HepG2 (cell line): ENCODE results near the gene ABCG8. TPM values are rescaled to one million over a fixed set of nuclear protein-coding genes. Genes with fewer than 3 reads are reported as not detected.

Source experiments
- CENPBD1 ChIP-seq: sonication (generic); formaldehyde crosslinking; IDR thresholded peaks from 2 replicates; pipeline ENCODE4 v1.8.0; 2022; ENCODE audit warnings: missing genetic modification reagents, low read depth, mild to moderate bottlenecking, borderline replicate concordance
- HMGA1 ChIP-seq: sonication (generic); formaldehyde crosslinking; conservative IDR thresholded peaks from 2 replicates; pipeline ENCODE4 v1.4.0; 2020; ENCODE audit warnings: missing genetic modification reagents
- ISL2 ChIP-seq: sonication (generic); formaldehyde crosslinking; IDR thresholded peaks from 2 replicates; pipeline ENCODE4 v1.5.0; 2020; ENCODE audit warnings: missing genetic modification reagents
- NFE2L2 ChIP-seq: fragments of 150-350 bp; IDR thresholded peaks from 2 replicates; pipeline ENCODE4 v1.6.1; 2014; ENCODE audit warnings: low read length
- PCBP1 ChIP-seq: fragments of 200-400 bp; formaldehyde crosslinking; IDR thresholded peaks from 2 replicates; pipeline ENCODE4 v1.6.1; 2017; ENCODE audit warnings: mild to moderate bottlenecking, low read depth, low read length, borderline replicate concordance
- XBP1 ChIP-seq: sonication (generic); formaldehyde crosslinking; IDR thresholded peaks from 2 replicates; pipeline ENCODE4 v1.5.0; 2020; ENCODE audit warnings: missing genetic modification reagents
- ZBED4 ChIP-seq: sonication (generic); formaldehyde crosslinking; IDR thresholded peaks from 2 replicates; pipeline ENCODE4 v1.4.0; 2020; ENCODE audit warnings: missing genetic modification reagents, borderline replicate concordance
- ZBTB26 ChIP-seq: IDR thresholded peaks from 2 replicates; pipeline ENCODE4 v1.6.1; 2016; ENCODE audit warnings: missing compliant biosample characterization, missing genetic modification reagents, borderline replicate concordance
- ZNF205 ChIP-seq: IDR thresholded peaks from 2 replicates; pipeline ENCODE4 v1.6.1; 2018; ENCODE audit warnings: missing biosample characterization, missing genetic modification reagents
- ZNF318 ChIP-seq: sonication (generic); formaldehyde crosslinking; IDR thresholded peaks from 2 replicates; pipeline ENCODE4 v1.4.0; 2020; ENCODE audit warnings: mild to moderate bottlenecking, missing genetic modification reagents
- ZNF362 ChIP-seq: sonication (generic); formaldehyde crosslinking; IDR thresholded peaks from 2 replicates; pipeline ENCODE4 v1.4.0; 2020; ENCODE audit warnings: missing genetic modification reagents, mild to moderate bottlenecking, borderline replicate concordance
- ZNF75D ChIP-seq: sonication (generic); formaldehyde crosslinking; IDR thresholded peaks from 2 replicates; pipeline ENCODE4 v1.8.1; 2023; ENCODE audit warnings: missing genetic modification reagents, mild to moderate bottlenecking, borderline replicate concordance
- ZSCAN22 ChIP-seq: sonication (generic); formaldehyde crosslinking; IDR thresholded peaks from 2 replicates; pipeline ENCODE4 v1.4.0; 2020; ENCODE audit warnings: mild to moderate bottlenecking, missing genetic modification reagents
- ZSCAN30 ChIP-seq: sonication (generic); formaldehyde crosslinking; IDR thresholded peaks from 2 replicates; pipeline ENCODE4 v1.5.0; 2020; ENCODE audit warnings: mild to moderate bottlenecking, missing genetic modification reagents
- polyA plus RNA-seq, 8 experiments: library from polyadenylated mRNA; depleted of rRNA in 3 of 8; stranded (reverse) in 7 of 8; unstranded in 1 of 8; fragments of >200 nt; fragmentation: Illumina TruSeq in 4 of 8; extraction: Trizol in 4 of 8; gene quantifications; 2 replicates each; pipeline versions ENCODE4 v1.2.1 to v1.2.3, GENCODE V29; 2011 to 2016; ENCODE audit warnings: low read depth in 4 of 8, missing spikeins in 1 of 8, mixed read lengths in 1 of 8; ENCODE audit not compliant: insufficient read depth in 1 of 8
- total RNA-seq, 5 experiments: library from RNA; depleted of rRNA; stranded (reverse); fragments of >200 nt; fragmentation: Illumina TruSeq; extraction: Trizol; gene quantifications; 2 replicates each; pipeline ENCODE4 v1.2.3, GENCODE V29; 2016; ENCODE audit warnings: low read depth in 1 of 5

ABCG8 gene
- total and polyA plus RNA-seq, 2 of the 13 experiments (the other 11 are each of a cell fraction or from before 2014, with no cell fraction given): 8.1 to 8.8 TPM

GRCh38 chr2:43877782-43878464 is 39.2 kb downstream of the ABCG8 start (continued):
- no peak for TF ChIP-seq ZBED4 (CRISPR knock-in tag)
- peak; percentile 26; the same call in 1 of the 2 replicates for TF ChIP-seq NFE2L2
- no peak for TF ChIP-seq XBP1 (CRISPR knock-in tag)
- TF ChIP-seq ISL2 (CRISPR knock-in tag): 0 out of 2 replicates have a peak, but pooled peaks have one; percentile 33
- TF ChIP-seq CENPBD1: no peak
- TF ChIP-seq ZNF362 (CRISPR knock-in tag): peak; percentile 52; the same call in 1 of the 2 replicates
- TF ChIP-seq ZNF318 (CRISPR knock-in tag): 0 out of 2 replicates have a peak, but pooled peaks have one; percentile 34
- TF ChIP-seq PCBP1: no peak
- TF ChIP-seq ZNF75D: no peak
- TF ChIP-seq HMGA1 (CRISPR knock-in tag): no peak
- no peak for TF ChIP-seq ZSCAN22 (CRISPR knock-in tag)
- TF ChIP-seq ZBTB26: no peak
- no peak for TF ChIP-seq ZNF205 (CRISPR knock-in tag)
- TF ChIP-seq ZSCAN30: no peak
